Endothelial cell (in vitro differentiated cells): Measurements from ENCODE around the gene SLMAP. TPM values are rescaled to one million over a fixed set of nuclear protein-coding genes. Genes with fewer than 3 reads are reported as not detected.
A peak's percentile ranks its signal among the peaks of the same experiment; 100 is the strongest.
"Not testable (repeated sequence)": the region's sequence is repeated elsewhere in the genome, so short reads cannot be mapped to it uniquely, and the experiment has no call there.

Experiments
- DNase-seq: peaks from one replicate; pipeline ENCODE4 v3.0.0; 2021; ENCODE audit warnings: low spot score
- H3K27ac Mint-ChIP-seq: one replicate; pipeline ENCODE4 v1.8.0; 2021; ENCODE audit warnings: mixed read lengths, inconsistent platforms; ENCODE audit not compliant: unreplicated experiment
- H3K27me3 Mint-ChIP-seq: one replicate; pipeline ENCODE4 v1.8.0; 2021; ENCODE audit warnings: mild to moderate bottlenecking, moderate library complexity, mixed read lengths, inconsistent platforms; ENCODE audit not compliant: unreplicated experiment
- H3K36me3 Mint-ChIP-seq: one replicate; pipeline ENCODE4 v1.8.0; 2021; ENCODE audit warnings: mild to moderate bottlenecking, low read depth, mixed read lengths, inconsistent platforms; ENCODE audit not compliant: unreplicated experiment
- H3K4me1 Mint-ChIP-seq: one replicate; pipeline ENCODE4 v1.8.0; 2021; ENCODE audit warnings: mild to moderate bottlenecking, mixed read lengths, inconsistent platforms; ENCODE audit not compliant: unreplicated experiment
- H3K4me3 Mint-ChIP-seq: one replicate; pipeline ENCODE4 v1.8.0; 2021; ENCODE audit warnings: mild to moderate bottlenecking, mixed read lengths, inconsistent platforms; ENCODE audit not compliant: unreplicated experiment
- H3K9me3 Mint-ChIP-seq: one replicate; pipeline ENCODE4 v1.8.0; 2021; ENCODE audit warnings: mixed read lengths, inconsistent platforms; ENCODE audit not compliant: unreplicated experiment
- CTCF ChIP-seq: fragments of 200-600 bp; sonication (generic); IDR thresholded peaks from one replicate; pipeline ENCODE4 v1.5.0; 2021; ENCODE audit warnings: antibody characterized with exemption; ENCODE audit not compliant: unreplicated experiment
- total RNA-seq: library from RNA; stranded (reverse); fragmentation: NEBNext Ultra II Directional; extraction: Animal tissue kit (Norgen Biotek cat#: 25700); gene quantifications from one replicate; pipeline ENCODE4 v1.2.1, GENCODE V29; 2021; ENCODE audit not compliant: unreplicated experiment

SLMAP gene
- total RNA-seq, 1 donor from 2014 or later, result 45.7 TPM

DNA sequence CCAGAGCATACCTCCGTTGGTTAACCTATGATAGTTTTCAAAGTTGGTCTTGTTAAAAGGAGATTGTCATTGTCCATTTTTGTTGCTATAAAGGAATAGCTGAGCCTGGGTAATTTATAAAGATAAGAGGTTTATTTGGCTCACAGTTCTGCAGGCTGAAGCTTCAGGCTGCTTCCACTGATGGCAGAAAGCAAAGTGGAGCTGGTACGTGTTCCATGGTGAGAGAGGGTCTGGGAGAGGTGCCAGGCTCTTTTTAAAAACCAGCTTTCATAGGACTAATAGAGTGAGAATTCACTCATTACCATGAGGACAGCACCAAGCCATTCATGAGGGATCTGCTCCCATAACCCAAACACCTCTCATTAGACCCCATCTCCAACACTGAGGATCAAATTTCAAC is 107.3 kb downstream of the SLMAP start:
- H3K4me1 Mint-ChIP-seq, result no peaks in the 10 kb centered on the region
- no peak overlapping the region for H3K4me3 Mint-ChIP-seq
- H3K9me3 Mint-ChIP-seq, result no peaks in the 10 kb centered on the region
- no peak overlapping the region for H3K27ac Mint-ChIP-seq
- H3K27me3 Mint-ChIP-seq, result no peaks in the 10 kb centered on the region
- no peak for TF ChIP-seq CTCF
- no peak for DNase-seq
- peaks cover 9% of the 10 kb centered on the region for H3K36me3 Mint-ChIP-seq

GRCh38 chr3:57864853-57865252 is 108.7 kb downstream of the SLMAP start:
- no peak for DNase-seq
- no peak overlapping the region for H3K27ac Mint-ChIP-seq
- H3K36me3 Mint-ChIP-seq, result peaks cover 8% of the 10 kb centered on the region

DNA sequence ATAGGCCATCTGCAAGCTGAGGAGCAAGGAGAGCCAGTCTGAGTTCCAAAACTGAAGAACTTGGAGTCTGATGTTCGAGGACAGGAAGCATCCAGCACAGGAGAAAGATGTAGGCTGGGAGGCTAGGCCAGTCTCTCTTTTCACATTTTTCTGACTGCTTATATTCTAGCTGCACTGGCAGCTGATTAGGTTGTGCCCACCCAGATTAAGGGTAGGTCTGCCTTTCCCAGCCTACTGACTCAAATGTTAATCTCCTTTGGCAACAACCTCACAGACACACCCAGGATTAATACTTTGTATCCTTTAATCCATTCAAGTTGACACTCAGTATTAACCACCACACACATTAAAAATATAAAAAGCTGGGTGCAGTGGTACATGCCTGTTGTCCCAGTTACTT is 113.0 kb downstream of the SLMAP start:
- H3K4me1 Mint-ChIP-seq, H3K9me3 Mint-ChIP-seq, H3K4me3 Mint-ChIP-seq, DNase-seq, H3K36me3 Mint-ChIP-seq, H3K27ac Mint-ChIP-seq, H3K27me3 Mint-ChIP-seq: not testable (repeated sequence)

More at GRCh38 chr3:57864853-57865252, 108.7 kb downstream of the SLMAP start:
- Mint-ChIP-seq H3K27me3 (no peaks in the 10 kb centered on the region), H3K9me3 (no peaks in the 10 kb centered on the region), H3K4me1 (no peaks in the 10 kb centered on the region), H3K4me3 (no peak overlapping the region)
- peak; percentile 44 for TF ChIP-seq CTCF

GRCh38 chr3:57872606-57873005 is 116.5 kb downstream of the SLMAP start:
- Mint-ChIP-seq H3K4me1 (no peaks in the 10 kb centered on the region), H3K4me3 (no peak overlapping the region), H3K27ac (no peak overlapping the region), H3K9me3 (no peaks in the 10 kb centered on the region), H3K36me3 (peaks cover 5% of the 10 kb centered on the region), H3K27me3 (no peaks in the 10 kb centered on the region)
- no peak for DNase-seq
- TF ChIP-seq CTCF, result no peak

DNA sequence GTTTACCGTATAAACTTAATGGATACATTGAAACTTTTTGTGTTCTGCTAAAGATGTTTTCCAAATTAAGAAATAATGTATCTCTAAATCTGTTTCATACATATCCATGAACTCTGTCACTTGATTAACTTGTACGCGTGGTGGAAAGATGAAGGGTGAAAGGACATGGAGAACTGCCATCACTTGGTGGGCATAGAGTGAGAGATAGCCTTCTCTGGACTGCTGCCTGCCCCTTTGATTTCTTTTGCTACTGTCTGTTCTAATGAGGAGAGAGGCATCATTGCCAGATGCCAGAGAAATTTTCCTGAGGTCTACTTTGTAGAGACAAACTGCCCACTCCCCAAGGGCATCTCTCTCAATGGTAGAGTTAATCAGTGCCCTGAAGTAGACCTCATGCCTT is 120.5 kb downstream of the SLMAP start:
- H3K4me3 Mint-ChIP-seq, result no peak overlapping the region
- no peaks in the 10 kb centered on the region for H3K27me3 Mint-ChIP-seq
- H3K36me3 Mint-ChIP-seq, result peaks cover 1% of the 10 kb centered on the region
- no peaks in the 10 kb centered on the region for H3K4me1 Mint-ChIP-seq
- no peak overlapping the region for H3K27ac Mint-ChIP-seq
- DNase-seq, result no peak
- TF ChIP-seq CTCF, result no peak
- no peaks in the 10 kb centered on the region for H3K9me3 Mint-ChIP-seq

DNA sequence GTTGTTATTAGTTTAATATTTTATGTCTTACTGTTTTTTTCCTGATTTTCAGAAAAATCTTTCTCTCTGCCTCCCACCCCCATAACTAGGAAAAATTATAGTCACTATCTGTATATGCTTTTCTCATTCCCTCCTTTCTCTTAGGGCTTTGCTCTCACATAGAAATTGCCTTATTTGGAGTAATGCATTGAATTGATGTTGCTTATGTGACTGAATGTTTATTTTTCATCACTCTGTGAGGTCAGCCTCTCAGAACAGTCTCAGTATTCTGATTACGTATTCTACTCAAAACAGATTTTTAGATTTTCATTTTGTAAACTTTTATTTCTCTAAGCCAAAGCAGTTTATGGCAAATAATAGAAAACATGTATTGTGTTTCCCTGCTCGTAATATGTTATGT is 121.0 kb downstream of the SLMAP start:
- Mint-ChIP-seq H3K4me3 (no peak overlapping the region), H3K9me3 (no peaks in the 10 kb centered on the region), H3K27ac (no peak overlapping the region), H3K27me3 (no peaks in the 10 kb centered on the region), H3K4me1 (no peaks in the 10 kb centered on the region), H3K36me3 (no peaks in the 10 kb centered on the region)
- DNase-seq, result no peak
- TF ChIP-seq CTCF, result no peak

GRCh38 chr3:57884436-57884835 is 128.3 kb downstream of the SLMAP start:
- not testable (repeated sequence) for H3K27ac Mint-ChIP-seq, H3K9me3 Mint-ChIP-seq, H3K4me1 Mint-ChIP-seq, DNase-seq, H3K4me3 Mint-ChIP-seq, H3K27me3 Mint-ChIP-seq
- H3K36me3 Mint-ChIP-seq, result peaks cover 13% of the 10 kb centered on the region
